Sigmoid colon (tissue), 7 donors: Measurements from ENCODE around the gene PRDM16. TPM values are rescaled to one million over a fixed set of nuclear protein-coding genes. Genes with fewer than 3 reads are reported as not detected.

Experiments
- DNase-seq: peaks from one replicate; pipeline ENCODE4 v3.0.0-alpha.2; 2019
- H3K27ac ChIP-seq, 4 donors: fragments of 200-600 bp; sonication (generic); one replicate each; pipeline ENCODE4 v1.5.1; 2016 to 2019; ENCODE audit warnings: mild to moderate bottlenecking in 1 of 4
- H3K27me3 ChIP-seq, 3 donors: fragments of 200-600 bp; sonication (generic); one replicate each; pipeline ENCODE4 v1.5.1; 2019; ENCODE audit warnings: mild to moderate bottlenecking in 1 of 3
- H3K36me3 ChIP-seq, 4 donors: fragments of 200-600 bp; sonication (generic); one replicate each; pipeline ENCODE4 v1.5.1; 2016 to 2019
- H3K4me1 ChIP-seq, 4 donors: fragments of 200-600 bp; sonication (generic); one replicate each; pipeline ENCODE4 v1.5.1; 2017 to 2019
- H3K4me3 ChIP-seq, 4 donors: fragments of 200-600 bp; sonication (generic); one replicate each; pipeline ENCODE4 v1.5.1; 2017 to 2019; ENCODE audit warnings: mild to moderate bottlenecking in 2 of 4, moderate library complexity in 1 of 4
- H3K9me3 ChIP-seq, 4 donors: fragments of 200-600 bp in 3 of 4; sonication (generic) in 3 of 4; one replicate each; pipeline versions ENCODE4 v1.5.1 to v1.6.1; 2013 to 2019
- CTCF ChIP-seq, 4 experiments: fragments of 450-650 bp in 3 of 4; fragments of 200-600 bp in 1 of 4; IDR thresholded peaks; one replicate each; pipeline ENCODE4 v1.5.1; 2016 to 2019; ENCODE audit warnings: antibody characterized with exemption in 4 of 4, mild to moderate bottlenecking in 3 of 4, moderate library complexity in 2 of 4
- EP300 ChIP-seq, 4 donors: sonication (generic); formaldehyde crosslinking; IDR thresholded peaks; one replicate each; pipeline ENCODE4 v1.6.1; 2017; ENCODE audit warnings: antibody characterized with exemption in 4 of 4
- POLR2A ChIP-seq, 2 donors: fragments of 450-650 bp; IDR thresholded peaks; one replicate each; pipeline ENCODE4 v1.6.1; 2016; ENCODE audit warnings: antibody characterized with exemption in 2 of 2, mild to moderate bottlenecking in 2 of 2, moderate library complexity in 2 of 2
- POLR2AphosphoS5 ChIP-seq, 4 donors: sonication (generic); formaldehyde crosslinking; IDR thresholded peaks; one replicate each; pipeline ENCODE4 v1.6.1; 2017; ENCODE audit warnings: antibody characterized with exemption in 4 of 4
- WGBS, 2 donors: extraction: QIAGEN DNeasy Blood & Tissue Kit; methylation state at CpG; one replicate each; pipeline ENCODE4 v1.1.7; 2013; 5-methylcytosine and 5-hydroxymethylcytosine counted together
- intact Hi-C: fragments of 100-400 bp; cut with DNase I; formaldehyde crosslinking; loops from one replicate; pipeline ENCODE4 v1.15.1; 2023
- polyA plus RNA-seq, 3 donors: library from polyadenylated mRNA; stranded (reverse); fragments of 200-250 nt; gene quantifications; one replicate each; pipeline ENCODE4 v1.2.3, GENCODE V29; 2013
- total RNA-seq, 4 donors: library from RNA; depleted of rRNA; stranded (reverse); fragments of >200 nt; gene quantifications; one replicate each; pipeline ENCODE4 v1.1.0, GENCODE V29; 2016
- donor health status: healthy with polysubstance abuse.
- donor health status: Bipolar disorder and iron deficiency.
- donor health status: healthy.

The PRDM16 gene
- total and polyA plus RNA-seq, 7 donors, result under 0.01 to 1.7 (median 0.49) TPM

- Histone ChIP-seq H3K4me3 (no peak overlapping the region), H3K36me3 (no peaks in the 10 kb centered on the region), H3K27me3 (no peaks in the 10 kb centered on the region), H3K27ac (no peak overlapping the region), H3K4me1 (peaks cover 0 to 17% (median 16%) of the 10 kb centered on the region in 4 donors), H3K9me3 (no peaks in the 10 kb centered on the region)
- no peak for TF ChIP-seq EP300 (IDR thresholded peaks at IDR 0.05)
- no peak for TF ChIP-seq POLR2A (IDR thresholded peaks at IDR 0.05)
- no peak for TF ChIP-seq CTCF (IDR thresholded peaks at IDR 0.05)
- no peak for TF ChIP-seq POLR2AphosphoS5 (IDR thresholded peaks at IDR 0.05)
- no peak for DNase-seq
- WGBS, 2 donors, result 88% methylated on average over 8 of the region's 8 CpGs
- intact Hi-C loops, result no loop called here
Observed at GRCh38 chr1:3129133-3129490, 60.1 kb downstream of the PRDM16 start.

- peaks cover 0 to 7% (median 5%) of the 10 kb centered on the region in 3 donors for H3K27me3 ChIP-seq
- 86 to 92% methylated on average over 13 of the region's 13 CpGs for WGBS, 2 donors
- DNase-seq, result no peak
- TF ChIP-seq POLR2AphosphoS5 (IDR thresholded peaks at IDR 0.05) (no peak), EP300 (IDR thresholded peaks at IDR 0.05) (no peak), POLR2A (IDR thresholded peaks at IDR 0.05) (no peak), CTCF (IDR thresholded peaks at IDR 0.05) (no peak)
- H3K27ac ChIP-seq, result no peak overlapping the region
- H3K36me3 ChIP-seq, result no peaks in the 10 kb centered on the region
- no peak overlapping the region for H3K4me3 ChIP-seq
- H3K9me3 ChIP-seq, result no peaks in the 10 kb centered on the region
- intact Hi-C loops, result no loop called here
- H3K4me1 ChIP-seq, result peaks cover 0 to 17% (median 16%) of the 10 kb centered on the region in 4 donors
Observed at GRCh38 chr1:3130268-3130667, 61.3 kb downstream of the PRDM16 start.

GRCh38 chr1:3132660-3133059, 63.7 kb downstream of the PRDM16 start:
- Histone ChIP-seq H3K4me1 (peaks cover 0 to 3% (median 2%) of the 10 kb centered on the region in 4 donors), H3K27ac (no peak overlapping the region), H3K27me3 (peaks cover 0 to 31% (median 15%) of the 10 kb centered on the region in 3 donors), H3K9me3 (no peaks in the 10 kb centered on the region), H3K4me3 (no peak overlapping the region), H3K36me3 (no peaks in the 10 kb centered on the region)
- intact Hi-C loops, result no loop called here
- TF ChIP-seq CTCF (IDR thresholded peaks at IDR 0.05) (no peak), POLR2AphosphoS5 (IDR thresholded peaks at IDR 0.05) (no peak), EP300 (IDR thresholded peaks at IDR 0.05) (no peak), POLR2A (IDR thresholded peaks at IDR 0.05) (no peak)
- no peak for DNase-seq
- 25 to 54% methylated on average over 12 of the region's 12 CpGs for WGBS, 2 donors

GRCh38 chr1:3133686-3134085, 64.7 kb downstream of the PRDM16 start:
- H3K4me1 ChIP-seq, result no peaks in the 10 kb centered on the region
- H3K4me3 ChIP-seq, result no peak overlapping the region
- no peak for DNase-seq
- TF ChIP-seq POLR2A (IDR thresholded peaks at IDR 0.05), result no peak
- no peak for TF ChIP-seq POLR2AphosphoS5 (IDR thresholded peaks at IDR 0.05)
- TF ChIP-seq CTCF (IDR thresholded peaks at IDR 0.05), result no peak
- TF ChIP-seq EP300 (IDR thresholded peaks at IDR 0.05), result no peak
- no peaks in the 10 kb centered on the region for H3K9me3 ChIP-seq
- 31 to 58% methylated on average over 12 of the region's 12 CpGs for WGBS, 2 donors
- H3K27ac ChIP-seq, result no peak overlapping the region
- H3K36me3 ChIP-seq, result no peaks in the 10 kb centered on the region
- intact Hi-C loops, result no loop called here
- H3K27me3 ChIP-seq, result peaks cover 0 to 42% (median 26%) of the 10 kb centered on the region in 3 donors
